Stomach (tissue), 9 donors: ENCODE results near the gene RBM38. TPM values are rescaled to one million over a fixed set of nuclear protein-coding genes. Genes with fewer than 3 reads are reported as not detected.
A peak's percentile ranks its signal among the peaks of the same experiment; 100 is the strongest.

ENCODE experiments used
- DNase-seq, 2 donors: peaks; one replicate each; pipeline versions ENCODE4 v3.0.0 to v3.0.0-alpha.2; 2013 to 2019
- H3K27ac ChIP-seq, 5 donors: fragments of 200-600 bp in 4 of 5; sonication (generic) in 4 of 5; one replicate each; pipeline ENCODE4 v1.5.1; 2013 to 2019; ENCODE audit warnings: mild to moderate bottlenecking in 1 of 5, moderate library complexity in 1 of 5
- H3K27me3 ChIP-seq, 3 donors: fragments of 200-600 bp; sonication (generic); one replicate each; pipeline ENCODE4 v1.5.1; 2017 to 2019; ENCODE audit warnings: mixed run types in 1 of 3
- H3K36me3 ChIP-seq, 4 donors: fragments of 200-600 bp; sonication (generic); 1 replicate in 3 of 4; 2 replicates in 1 of 4; pipeline ENCODE4 v1.5.1; 2016 to 2019
- H3K4me1 ChIP-seq, 4 donors: fragments of 200-600 bp; sonication (generic); one replicate each; pipeline ENCODE4 v1.5.1; 2016 to 2019
- H3K4me3 ChIP-seq, 4 donors: fragments of 200-600 bp; sonication (generic) in 3 of 4; one replicate each; pipeline ENCODE4 v1.5.1; 2016 to 2019; ENCODE audit warnings: mild to moderate bottlenecking in 1 of 4
- H3K9me3 ChIP-seq, 4 donors: fragments of 200-600 bp; sonication (generic); one replicate each; pipeline ENCODE4 v1.5.1; 2016 to 2019
- EP300 ChIP-seq: sonication (generic); formaldehyde crosslinking; IDR thresholded peaks from one replicate; pipeline ENCODE4 v1.6.1; 2017; ENCODE audit warnings: antibody characterized with exemption
- POLR2A ChIP-seq, 4 donors: fragments of 450-650 bp; IDR thresholded peaks; one replicate each; pipeline ENCODE4 v1.6.1; 2016; ENCODE audit warnings: antibody characterized with exemption in 4 of 4, control low read depth in 2 of 4, mild to moderate bottlenecking in 1 of 4, moderate library complexity in 1 of 4
- POLR2AphosphoS5 ChIP-seq, 3 donors: sonication (generic); formaldehyde crosslinking; IDR thresholded peaks; one replicate each; pipeline ENCODE4 v1.6.1; 2016; ENCODE audit warnings: antibody characterized with exemption in 3 of 3
- WGBS, 5 donors: extraction: QIAGEN DNeasy Blood & Tissue Kit in 3 of 5; methylation state at CpG; one replicate each; pipeline versions ENCODE4 v1.1.5 to v1.1.7; 2013 to 2018; 5-methylcytosine and 5-hydroxymethylcytosine counted together
- intact Hi-C: fragments of 100-400 bp; cut with DNase I; formaldehyde crosslinking; loops from one replicate; pipeline ENCODE4 v1.15.1; 2023; ENCODE audit warnings: low total_unique reads
- polyA plus RNA-seq, 3 donors: library from polyadenylated mRNA; stranded (reverse); fragments of 200-250 nt; gene quantifications; one replicate each; pipeline ENCODE4 v1.2.3, GENCODE V29; 2013
- total RNA-seq, 5 donors: library from RNA; depleted of rRNA; stranded (reverse); fragments of >200 nt; gene quantifications; one replicate each; pipeline versions ENCODE4 v1.1.0 to v1.2.3, GENCODE V29; 2014 to 2016
- TF ChIP-seq, protein P1 (sequence below), 7 experiments: fragments of 450-650 bp in 4 of 7; fragments of 200-600 bp in 3 of 7; sonication (generic) in 3 of 7; IDR thresholded peaks; one replicate each; pipeline ENCODE4 v1.5.1; 2016 to 2019; ENCODE audit warnings: antibody characterized with exemption in 7 of 7, control low read depth in 2 of 7, mild to moderate bottlenecking in 1 of 7
- donor health status: healthy with polysubstance abuse.
- donor health status: Bipolar disorder and iron deficiency.
- donor health status: healthy.

Gene RBM38
- total and polyA plus RNA-seq, 8 donors = 5.3 to 37.8 (median 16.4) TPM

DNA sequence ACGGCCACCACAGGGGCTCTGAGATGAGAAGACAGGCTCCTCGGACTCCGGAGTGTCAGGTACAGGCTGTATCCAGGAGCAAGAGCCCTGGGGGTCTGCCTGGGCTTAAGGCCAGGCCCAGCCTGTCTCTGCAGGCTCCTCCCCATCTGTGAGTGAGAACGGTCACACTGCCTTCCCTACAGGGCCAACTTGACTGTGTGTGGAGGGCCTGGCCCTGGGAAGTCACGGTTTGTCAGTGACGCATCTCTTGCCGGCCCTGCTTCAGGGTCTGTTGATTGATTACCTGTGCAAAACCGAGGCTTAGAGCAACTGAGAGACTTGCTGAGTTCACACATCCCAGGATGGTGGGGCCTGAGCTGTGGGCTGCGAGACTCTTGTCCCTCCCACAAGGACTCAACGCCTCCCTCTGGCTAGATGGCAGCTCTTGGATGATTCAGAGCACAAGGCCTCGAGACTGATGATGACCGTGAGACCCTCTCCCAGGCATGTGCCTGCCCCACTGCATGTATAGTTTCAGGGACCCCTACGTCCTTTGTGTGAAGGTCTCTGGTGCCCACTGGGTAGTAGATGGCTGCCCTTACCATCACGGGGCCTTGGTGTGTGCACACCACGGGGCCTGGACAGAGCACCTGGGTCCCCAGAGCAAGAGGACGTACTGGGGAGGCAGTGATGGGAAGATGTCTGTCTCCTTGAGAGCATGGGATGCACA, 5.9 kb downstream of the RBM38 start:
- H3K27me3 ChIP-seq = no peaks in the 10 kb centered on the region
- H3K36me3 ChIP-seq = peaks cover 10 to 74% (median 50%) of the 10 kb centered on the region in 4 donors
- no peak for DNase-seq
- peaks cover 82 to 99% (median 90%) of the 10 kb centered on the region in 4 donors for H3K4me1 ChIP-seq
- intact Hi-C loops = no loop called here
- 67 to 90% (median 83%) methylated on average over 13 to 16 of the region's 16 CpGs for WGBS, 5 donors
- no peak overlapping the region for H3K4me3 ChIP-seq
- no peaks in the 10 kb centered on the region for H3K9me3 ChIP-seq
- TF ChIP-seq POLR2AphosphoS5 (IDR thresholded peaks at IDR 0.05) = no peak
- no peak for TF ChIP-seq EP300
- TF ChIP-seq POLR2A (IDR thresholded peaks at IDR 0.05) = no peak
- TF ChIP-seq, protein P1, sequence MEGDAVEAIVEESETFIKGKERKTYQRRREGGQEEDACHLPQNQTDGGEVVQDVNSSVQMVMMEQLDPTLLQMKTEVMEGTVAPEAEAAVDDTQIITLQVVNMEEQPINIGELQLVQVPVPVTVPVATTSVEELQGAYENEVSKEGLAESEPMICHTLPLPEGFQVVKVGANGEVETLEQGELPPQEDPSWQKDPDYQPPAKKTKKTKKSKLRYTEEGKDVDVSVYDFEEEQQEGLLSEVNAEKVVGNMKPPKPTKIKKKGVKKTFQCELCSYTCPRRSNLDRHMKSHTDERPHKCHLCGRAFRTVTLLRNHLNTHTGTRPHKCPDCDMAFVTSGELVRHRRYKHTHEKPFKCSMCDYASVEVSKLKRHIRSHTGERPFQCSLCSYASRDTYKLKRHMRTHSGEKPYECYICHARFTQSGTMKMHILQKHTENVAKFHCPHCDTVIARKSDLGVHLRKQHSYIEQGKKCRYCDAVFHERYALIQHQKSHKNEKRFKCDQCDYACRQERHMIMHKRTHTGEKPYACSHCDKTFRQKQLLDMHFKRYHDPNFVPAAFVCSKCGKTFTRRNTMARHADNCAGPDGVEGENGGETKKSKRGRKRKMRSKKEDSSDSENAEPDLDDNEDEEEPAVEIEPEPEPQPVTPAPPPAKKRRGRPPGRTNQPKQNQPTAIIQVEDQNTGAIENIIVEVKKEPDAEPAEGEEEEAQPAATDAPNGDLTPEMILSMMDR (IDR thresholded peaks at IDR 0.05) = no peak
- peak overlapping the region; percentile 5 to 92 (median 84) for H3K27ac ChIP-seq

DNA sequence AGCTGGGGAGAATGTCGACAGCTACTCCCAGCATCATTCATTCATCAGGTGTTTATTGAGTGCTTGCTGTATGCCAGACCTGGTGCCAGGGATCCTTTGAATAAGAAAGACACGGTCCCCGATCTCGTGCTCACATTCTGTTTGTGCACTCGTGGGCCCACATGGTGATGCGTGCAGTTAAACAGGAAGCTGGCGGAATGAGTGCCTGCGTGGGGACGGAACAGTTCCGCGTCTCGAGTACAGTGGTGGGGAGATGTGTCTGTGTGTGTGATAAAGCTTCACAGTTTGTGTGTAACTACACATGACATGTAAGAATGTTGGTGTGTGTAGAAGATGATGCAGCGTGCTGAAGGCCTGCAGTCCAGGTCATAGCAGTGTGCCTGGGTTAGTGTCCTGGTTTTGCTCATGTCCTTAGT, 6.5 kb downstream of the RBM38 start:
- 37 to 62% (median 55%) methylated on average over 13 of the region's 13 CpGs for WGBS, 5 donors
- H3K9me3 ChIP-seq = no peaks in the 10 kb centered on the region
- intact Hi-C loops = no loop called here
- DNase-seq = peak; percentile 43 to 58
- H3K36me3 ChIP-seq = peaks cover 16 to 80% (median 55%) of the 10 kb centered on the region in 4 donors
- no peaks in the 10 kb centered on the region for H3K27me3 ChIP-seq
- H3K4me1 ChIP-seq = peaks cover 77 to 99% (median 85%) of the 10 kb centered on the region in 4 donors
- peak overlapping the region in 4 of 5 donors; percentile 58 to 92 (median 88) for H3K27ac ChIP-seq
- peak overlapping the region in 3 of 4 donors; percentile 9 to 23 (median 12) for H3K4me3 ChIP-seq
- TF ChIP-seq EP300 (no peak), POLR2AphosphoS5 (IDR thresholded peaks at IDR 0.05) (no peak), POLR2A (IDR thresholded peaks at IDR 0.05) (no peak)
- TF ChIP-seq, protein P1 (IDR thresholded peaks at IDR 0.05) = no peak

DNA sequence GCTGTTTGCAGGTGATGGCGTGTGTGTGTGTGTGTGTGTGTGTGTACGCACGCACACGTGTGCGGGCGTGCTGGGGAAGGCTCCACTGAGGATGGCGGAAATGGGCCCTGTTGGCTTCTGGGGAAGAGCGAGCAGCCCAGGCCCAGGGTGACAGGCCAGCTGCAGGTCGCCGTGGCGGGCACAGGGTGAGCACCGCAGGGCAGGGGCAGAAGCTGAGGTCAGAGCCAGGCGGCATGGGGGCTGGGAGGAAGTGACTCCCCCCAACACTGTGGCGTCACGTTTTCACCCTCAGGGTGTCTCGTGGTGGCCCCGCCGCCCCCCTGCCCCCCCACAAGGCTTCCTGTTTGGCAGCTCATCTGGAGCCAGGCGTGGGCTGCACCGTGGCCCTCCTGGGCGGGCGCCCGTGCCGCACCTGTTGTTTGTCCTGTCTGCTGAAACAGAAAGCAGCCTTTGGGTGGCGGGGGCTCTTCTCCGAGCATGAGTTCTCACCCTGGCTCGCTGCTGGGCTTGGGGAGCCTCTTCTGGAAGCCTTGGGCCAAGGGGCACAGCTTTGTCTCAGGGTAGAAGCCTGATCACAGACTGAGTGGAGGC, 7.1 kb downstream of the RBM38 start:
- peak; percentile 80 to 88 for DNase-seq
- H3K27me3 ChIP-seq = no peaks in the 10 kb centered on the region
- peaks cover 70 to 99% (median 78%) of the 10 kb centered on the region in 4 donors for H3K4me1 ChIP-seq
- H3K4me3 ChIP-seq = peak overlapping the region; percentile 9 to 23 (median 14)
- peaks cover 17 to 80% (median 62%) of the 10 kb centered on the region in 4 donors for H3K36me3 ChIP-seq
- TF ChIP-seq, protein P1 (IDR thresholded peaks at IDR 0.05) = no peak
- peak in 1 of 3 donors; percentile 36 for TF ChIP-seq POLR2AphosphoS5 (IDR thresholded peaks at IDR 0.05)
- peak overlapping the region; percentile 54 to 92 (median 84) for H3K27ac ChIP-seq
- WGBS, 5 donors = 21 to 44% (median 29%) methylated on average over 15 to 27 of the region's 27 CpGs
- intact Hi-C loops = no loop called here
- no peaks in the 10 kb centered on the region for H3K9me3 ChIP-seq

DNA sequence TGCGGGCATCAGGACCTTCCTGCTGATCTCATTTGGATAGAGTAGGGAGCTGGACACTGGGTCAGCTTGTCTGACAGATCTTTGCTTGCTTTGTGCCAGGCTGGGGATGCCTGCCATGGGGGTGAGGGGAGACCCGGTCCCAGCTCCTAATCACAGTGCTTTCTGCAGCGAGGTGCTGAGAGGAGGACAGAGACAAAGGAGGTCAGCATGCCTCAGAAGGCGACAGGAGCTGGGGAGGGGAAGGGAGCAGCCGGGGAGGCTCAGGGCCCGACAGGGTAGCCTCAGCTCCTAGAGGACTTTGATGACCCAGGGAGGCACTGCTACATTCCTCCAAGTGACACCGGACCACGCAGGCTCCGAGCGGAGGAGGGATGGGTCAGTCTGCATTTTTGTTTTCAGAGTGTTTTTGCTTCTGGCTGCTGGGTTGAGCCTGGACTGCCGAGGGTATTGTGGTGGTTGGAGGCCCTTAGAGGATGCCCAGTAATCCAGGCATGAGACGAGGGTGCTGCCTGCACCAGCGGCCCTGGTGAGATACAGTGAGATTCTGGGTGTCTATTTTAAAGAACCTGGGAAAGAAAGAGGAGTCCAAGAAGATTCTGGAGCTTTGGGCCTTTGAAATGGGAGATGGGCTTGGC, 7.8 kb downstream of the RBM38 start:
- Histone ChIP-seq H3K36me3 (peaks cover 18 to 80% (median 68%) of the 10 kb centered on the region in 4 donors), H3K27me3 (no peaks in the 10 kb centered on the region), H3K27ac (peak overlapping the region; percentile 54 to 92 (median 84)), H3K4me3 (peak overlapping the region in 3 of 4 donors; percentile 9 to 23 (median 12)), H3K4me1 (peaks cover 64 to 99% (median 74%) of the 10 kb centered on the region in 4 donors), H3K9me3 (no peaks in the 10 kb centered on the region)
- TF ChIP-seq POLR2A (IDR thresholded peaks at IDR 0.05) (no peak), EP300 (no peak), POLR2AphosphoS5 (IDR thresholded peaks at IDR 0.05) (no peak)
- TF ChIP-seq, protein P1 (IDR thresholded peaks at IDR 0.05) = no peak
- DNase-seq = no peak
- intact Hi-C loops = no loop called here
- WGBS, 5 donors = 36 to 71% (median 53%) methylated on average over 6 to 13 of the region's 13 CpGs
